HepG2 (cell line): ENCODE measurements around the gene CAPN12. TPM values are rescaled to one million over a fixed set of nuclear protein-coding genes. Genes with fewer than 3 reads are reported as not detected.

ENCODE experiments used
- ARNTL ChIP-seq: sonication (generic); formaldehyde crosslinking; IDR thresholded peaks from 2 replicates; pipeline ENCODE4 v1.4.0; 2020; ENCODE audit warnings: mild to moderate bottlenecking, missing genetic modification reagents
- CC2D1A ChIP-seq: sonication (generic); formaldehyde crosslinking; IDR thresholded peaks from 2 replicates; pipeline ENCODE4 v1.8.1; 2023; ENCODE audit warnings: mild to moderate bottlenecking, missing genetic modification reagents
- CHCHD3 ChIP-seq: sonication (generic); formaldehyde crosslinking; IDR thresholded peaks from 2 replicates; pipeline ENCODE4 v1.8.0; 2022; ENCODE audit warnings: mild to moderate bottlenecking, missing genetic modification reagents, moderate library complexity
- DBP ChIP-seq: sonication (generic); formaldehyde crosslinking; IDR thresholded peaks from 2 replicates; pipeline ENCODE4 v1.4.0; 2020; ENCODE audit warnings: missing genetic modification reagents; ENCODE audit errors: not compliant biosample characterization
- GATAD2A ChIP-seq: IDR thresholded peaks from 2 replicates; pipeline ENCODE4 v1.6.1; 2016
- HDAC1 ChIP-seq: sonication (generic); formaldehyde crosslinking; IDR thresholded peaks from 2 replicates; pipeline ENCODE4 v1.5.1; 2020; ENCODE audit warnings: mild to moderate bottlenecking, missing genetic modification reagents
- JARID2 ChIP-seq: sonication (generic); formaldehyde crosslinking; IDR thresholded peaks from 2 replicates; pipeline ENCODE4 v1.8.1; 2023; ENCODE audit warnings: missing genetic modification reagents, inconsistent platforms; ENCODE audit not compliant: insufficient replicate concordance
- KDM1A ChIP-seq: IDR thresholded peaks from 2 replicates; pipeline ENCODE4 v1.6.1; 2016; ENCODE audit warnings: missing compliant biosample characterization
- MYNN ChIP-seq: sonication (generic); formaldehyde crosslinking; IDR thresholded peaks from 2 replicates; pipeline ENCODE4 v1.4.0; 2020; ENCODE audit warnings: mild to moderate bottlenecking, low read depth, missing genetic modification reagents
- NCOA5 ChIP-seq: sonication (generic); formaldehyde crosslinking; IDR thresholded peaks from 2 replicates; pipeline ENCODE4 v1.4.0; 2020; ENCODE audit warnings: missing genetic modification reagents
- NFE2 ChIP-seq: sonication (generic); formaldehyde crosslinking; IDR thresholded peaks from 2 replicates; pipeline ENCODE4 v1.4.0; 2020; ENCODE audit warnings: missing genetic modification reagents
- NONO ChIP-seq, 2 experiments: fragments of 450-650 bp in 1 of 2; sonication (generic) in 1 of 2; formaldehyde crosslinking in 1 of 2; IDR thresholded peaks in 1 of 2; conservative IDR thresholded peaks in 1 of 2; 2 replicates each; pipeline versions ENCODE4 v1.6.1 to v1.8.0; 2017 to 2022; ENCODE audit warnings: mild to moderate bottlenecking in 1 of 2, missing genetic modification reagents in 1 of 2, moderate library complexity in 1 of 2
- POLR2A ChIP-seq, 2 experiments: IDR thresholded peaks; 2 replicates each; pipeline ENCODE4 v1.6.1; 2011; ENCODE audit warnings: low read depth in 2 of 2, low read length in 2 of 2, mild to moderate bottlenecking in 1 of 2, moderate library complexity in 1 of 2; ENCODE audit not compliant: insufficient read depth in 1 of 2
- RCOR2 ChIP-seq: IDR thresholded peaks from 2 replicates; pipeline ENCODE4 v1.6.1; 2016; ENCODE audit warnings: missing biosample characterization, missing genetic modification reagents
- REL ChIP-seq: sonication (generic); formaldehyde crosslinking; conservative IDR thresholded peaks from 2 replicates; pipeline ENCODE4 v1.8.0; 2022; ENCODE audit warnings: mild to moderate bottlenecking, missing genetic modification reagents, moderate library complexity
- SAP130 ChIP-seq: IDR thresholded peaks from 2 replicates; pipeline ENCODE4 v1.6.1; 2016; ENCODE audit warnings: low read depth
- SIN3B ChIP-seq: fragments of 150-350 bp; IDR thresholded peaks from 2 replicates; pipeline ENCODE4 v1.6.1; 2014; ENCODE audit warnings: low read length
- TAF15 ChIP-seq: fragments of 200-400 bp; formaldehyde crosslinking; IDR thresholded peaks from one replicate; pipeline ENCODE4 v1.6.1; 2018; ENCODE audit warnings: mild to moderate bottlenecking, low read depth, low read length; ENCODE audit not compliant: poor library complexity, severe bottlenecking
- ZNF33B ChIP-seq: sonication (generic); formaldehyde crosslinking; IDR thresholded peaks from 2 replicates; pipeline ENCODE4 v1.5.1; 2020; ENCODE audit warnings: mild to moderate bottlenecking, missing genetic modification reagents
- ZNF773 ChIP-seq: sonication (generic); formaldehyde crosslinking; IDR thresholded peaks from 2 replicates; pipeline ENCODE4 v1.4.0; 2020; ENCODE audit warnings: missing genetic modification reagents, borderline replicate concordance
- polyA plus RNA-seq, 8 experiments: library from polyadenylated mRNA; depleted of rRNA in 3 of 8; stranded (reverse) in 7 of 8; unstranded in 1 of 8; fragments of >200 nt; fragmentation: Illumina TruSeq in 4 of 8; extraction: Trizol in 4 of 8; gene quantifications; 2 replicates each; pipeline versions ENCODE4 v1.2.1 to v1.2.3, GENCODE V29; 2011 to 2016; ENCODE audit warnings: low read depth in 4 of 8, missing spikeins in 1 of 8, mixed read lengths in 1 of 8; ENCODE audit not compliant: insufficient read depth in 1 of 8
- total RNA-seq, 5 experiments: library from RNA; depleted of rRNA; stranded (reverse); fragments of >200 nt; fragmentation: Illumina TruSeq; extraction: Trizol; gene quantifications; 2 replicates each; pipeline ENCODE4 v1.2.3, GENCODE V29; 2016; ENCODE audit warnings: low read depth in 1 of 5
- TF ChIP-seq, protein P1 (sequence below): sonication (generic); formaldehyde crosslinking; IDR thresholded peaks from 2 replicates; pipeline ENCODE4 v1.5.1; 2020; ENCODE audit warnings: missing genetic modification reagents, mild to moderate bottlenecking, borderline replicate concordance
- TF ChIP-seq, protein P2 (sequence below): sonication (generic); formaldehyde crosslinking; IDR thresholded peaks from 2 replicates; pipeline ENCODE4 v1.9.0; 2022; ENCODE audit warnings: low read depth, missing genetic modification reagents
- TF ChIP-seq, protein P3 (sequence below): sonication (generic); formaldehyde crosslinking; IDR thresholded peaks from 2 replicates; pipeline ENCODE4 v1.8.0; 2022; ENCODE audit warnings: missing genetic modification reagents, low read depth, mild to moderate bottlenecking, borderline replicate concordance
- TF ChIP-seq, protein P4 (sequence below): sonication (generic); formaldehyde crosslinking; IDR thresholded peaks from 2 replicates; pipeline ENCODE4 v1.5.0; 2020; ENCODE audit warnings: missing genetic modification reagents, mild to moderate bottlenecking, borderline replicate concordance

The CAPN12 gene
- total and polyA plus RNA-seq, 2 of the 13 experiments (the other 11 are each of a cell fraction or from before 2014, with no cell fraction given): 1.6 to 13.6 TPM

- TF ChIP-seq ZNF773 (CRISPR knock-in tag): no peak
- peak; percentile 74 for TF ChIP-seq RCOR2 (CRISPR knock-in tag)
- no peak for TF ChIP-seq NCOA5 (CRISPR knock-in tag)
- TF ChIP-seq, protein P1, sequence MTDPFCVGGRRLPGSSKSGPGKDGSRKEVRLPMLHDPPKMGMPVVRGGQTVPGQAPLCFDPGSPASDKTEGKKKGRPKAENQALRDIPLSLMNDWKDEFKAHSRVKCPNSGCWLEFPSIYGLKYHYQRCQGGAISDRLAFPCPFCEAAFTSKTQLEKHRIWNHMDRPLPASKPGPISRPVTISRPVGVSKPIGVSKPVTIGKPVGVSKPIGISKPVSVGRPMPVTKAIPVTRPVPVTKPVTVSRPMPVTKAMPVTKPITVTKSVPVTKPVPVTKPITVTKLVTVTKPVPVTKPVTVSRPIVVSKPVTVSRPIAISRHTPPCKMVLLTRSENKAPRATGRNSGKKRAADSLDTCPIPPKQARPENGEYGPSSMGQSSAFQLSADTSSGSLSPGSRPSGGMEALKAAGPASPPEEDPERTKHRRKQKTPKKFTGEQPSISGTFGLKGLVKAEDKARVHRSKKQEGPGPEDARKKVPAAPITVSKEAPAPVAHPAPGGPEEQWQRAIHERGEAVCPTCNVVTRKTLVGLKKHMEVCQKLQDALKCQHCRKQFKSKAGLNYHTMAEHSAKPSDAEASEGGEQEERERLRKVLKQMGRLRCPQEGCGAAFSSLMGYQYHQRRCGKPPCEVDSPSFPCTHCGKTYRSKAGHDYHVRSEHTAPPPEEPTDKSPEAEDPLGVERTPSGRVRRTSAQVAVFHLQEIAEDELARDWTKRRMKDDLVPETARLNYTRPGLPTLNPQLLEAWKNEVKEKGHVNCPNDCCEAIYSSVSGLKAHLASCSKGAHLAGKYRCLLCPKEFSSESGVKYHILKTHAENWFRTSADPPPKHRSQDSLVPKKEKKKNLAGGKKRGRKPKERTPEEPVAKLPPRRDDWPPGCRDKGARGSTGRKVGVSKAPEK (CRISPR knock-in tag): no peak
- TF ChIP-seq, protein P2, sequence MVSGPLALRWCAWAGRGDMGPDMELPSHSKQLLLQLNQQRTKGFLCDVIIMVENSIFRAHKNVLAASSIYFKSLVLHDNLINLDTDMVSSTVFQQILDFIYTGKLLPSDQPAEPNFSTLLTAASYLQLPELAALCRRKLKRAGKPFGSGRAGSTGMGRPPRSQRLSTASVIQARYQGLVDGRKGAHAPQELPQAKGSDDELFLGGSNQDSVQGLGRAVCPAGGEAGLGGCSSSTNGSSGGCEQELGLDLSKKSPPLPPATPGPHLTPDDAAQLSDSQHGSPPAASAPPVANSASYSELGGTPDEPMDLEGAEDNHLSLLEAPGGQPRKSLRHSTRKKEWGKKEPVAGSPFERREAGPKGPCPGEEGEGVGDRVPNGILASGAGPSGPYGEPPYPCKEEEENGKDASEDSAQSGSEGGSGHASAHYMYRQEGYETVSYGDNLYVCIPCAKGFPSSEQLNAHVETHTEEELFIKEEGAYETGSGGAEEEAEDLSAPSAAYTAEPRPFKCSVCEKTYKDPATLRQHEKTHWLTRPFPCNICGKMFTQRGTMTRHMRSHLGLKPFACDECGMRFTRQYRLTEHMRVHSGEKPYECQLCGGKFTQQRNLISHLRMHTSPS (CRISPR knock-in tag): no peak
- no peak for TF ChIP-seq NFE2
- TF ChIP-seq, protein P3, sequence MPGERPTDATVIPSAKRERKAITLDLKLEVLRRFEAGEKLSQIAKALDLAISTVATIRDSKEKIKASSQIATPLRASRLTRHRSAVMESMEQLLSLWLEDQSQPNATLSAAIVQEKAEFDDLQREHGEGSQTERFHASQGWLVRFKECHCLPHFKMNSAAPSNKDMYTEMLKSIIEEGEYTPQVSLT: no peak
- peak; percentile 94 for TF ChIP-seq GATAD2A (CRISPR knock-in tag)
- peak; percentile 73 for TF ChIP-seq SAP130 (CRISPR knock-in tag)
- TF ChIP-seq REL (CRISPR knock-in tag): no peak
- TF ChIP-seq JARID2 (CRISPR knock-in tag): no peak
- no peak for TF ChIP-seq SIN3B
- no peak for TF ChIP-seq TAF15
- no peak for TF ChIP-seq DBP
- no peak for TF ChIP-seq ZNF33B
- TF ChIP-seq, protein P4, sequence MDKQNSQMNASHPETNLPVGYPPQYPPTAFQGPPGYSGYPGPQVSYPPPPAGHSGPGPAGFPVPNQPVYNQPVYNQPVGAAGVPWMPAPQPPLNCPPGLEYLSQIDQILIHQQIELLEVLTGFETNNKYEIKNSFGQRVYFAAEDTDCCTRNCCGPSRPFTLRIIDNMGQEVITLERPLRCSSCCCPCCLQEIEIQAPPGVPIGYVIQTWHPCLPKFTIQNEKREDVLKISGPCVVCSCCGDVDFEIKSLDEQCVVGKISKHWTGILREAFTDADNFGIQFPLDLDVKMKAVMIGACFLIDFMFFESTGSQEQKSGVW: no peak
- TF ChIP-seq CC2D1A (CRISPR knock-in tag): no peak
- TF ChIP-seq KDM1A (CRISPR knock-in tag): no peak
- no peak for TF ChIP-seq MYNN
- no peak for TF ChIP-seq NONO (IDR thresholded peaks at IDR 0.05)
- TF ChIP-seq NONO (CRISPR knock-in tag; conservative IDR thresholded peaks at IDR 0.05): no peak; the same call in 1 of the 2 replicates
- peak in 1 of 2 experiments; percentile 40; a peak in 1 of 4 replicates for TF ChIP-seq POLR2A (IDR thresholded peaks at IDR 0.05; ENCODE audit: insufficient read depth in 1 of 2, low read depth in 2 of 2, low read length in 2 of 2)
- TF ChIP-seq HDAC1 (CRISPR knock-in tag): peak; percentile 74
- TF ChIP-seq CHCHD3 (CRISPR knock-in tag): 0 out of 2 replicates have a peak, but pooled peaks have one; percentile 48
- peak; percentile 52; the same call in 1 of the 2 replicates for TF ChIP-seq ARNTL
These were observed 22.1 kb downstream of the CAPN12 start (continued) for GRCh38 chr19:38721979-38722773.
